ENCODE data around the gene FURIN.

The FURIN gene

GRCh38 chr15:90868261-90868689, at the start of gene FURIN:
FURIN (plus strand) TSS chr15:90868588; CDS start chr15:90875741, 7,153 bp downstream.
- Histone ChIP-seq H3K4me1 (ENCODE audit: insufficient read depth, poor library complexity, severe bottlenecking) (peaks cover 39% of the 10 kb centered on the region), H3K27ac (ENCODE audit: poor library complexity, severe bottlenecking) (peak within 1 kb of the TSS; percentile 84), H3K9me3 (ENCODE audit: severe bottlenecking) (no peaks in the 10 kb centered on the region), H3K4me3 (ENCODE audit: severe bottlenecking) (no peak within 1 kb of the TSS), H3K27me3 (ENCODE audit: insufficient read depth, poor library complexity, severe bottlenecking) (no peaks in the 10 kb centered on the region), H3K36me3 (ENCODE audit: low read depth) (no peaks in the 10 kb centered on the region)
- TF ChIP-seq, protein P1, sequence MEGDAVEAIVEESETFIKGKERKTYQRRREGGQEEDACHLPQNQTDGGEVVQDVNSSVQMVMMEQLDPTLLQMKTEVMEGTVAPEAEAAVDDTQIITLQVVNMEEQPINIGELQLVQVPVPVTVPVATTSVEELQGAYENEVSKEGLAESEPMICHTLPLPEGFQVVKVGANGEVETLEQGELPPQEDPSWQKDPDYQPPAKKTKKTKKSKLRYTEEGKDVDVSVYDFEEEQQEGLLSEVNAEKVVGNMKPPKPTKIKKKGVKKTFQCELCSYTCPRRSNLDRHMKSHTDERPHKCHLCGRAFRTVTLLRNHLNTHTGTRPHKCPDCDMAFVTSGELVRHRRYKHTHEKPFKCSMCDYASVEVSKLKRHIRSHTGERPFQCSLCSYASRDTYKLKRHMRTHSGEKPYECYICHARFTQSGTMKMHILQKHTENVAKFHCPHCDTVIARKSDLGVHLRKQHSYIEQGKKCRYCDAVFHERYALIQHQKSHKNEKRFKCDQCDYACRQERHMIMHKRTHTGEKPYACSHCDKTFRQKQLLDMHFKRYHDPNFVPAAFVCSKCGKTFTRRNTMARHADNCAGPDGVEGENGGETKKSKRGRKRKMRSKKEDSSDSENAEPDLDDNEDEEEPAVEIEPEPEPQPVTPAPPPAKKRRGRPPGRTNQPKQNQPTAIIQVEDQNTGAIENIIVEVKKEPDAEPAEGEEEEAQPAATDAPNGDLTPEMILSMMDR (IDR thresholded peaks at IDR 0.05; ENCODE audit: poor library complexity, severe bottlenecking) = no peak
- no peak for ATAC-seq (ENCODE audit: low read depth)
- DNase-seq (ENCODE audit: low spot score) = no peak

GRCh38 chr15:90819390-90819789, 49.0 kb upstream of the FURIN start:
- DNase-seq (ENCODE audit: low spot score) (no peak), ATAC-seq (ENCODE audit: low read depth) (no peak)
- TF ChIP-seq, protein P1 (IDR thresholded peaks at IDR 0.05; ENCODE audit: poor library complexity, severe bottlenecking) = no peak
- no peaks in the 10 kb centered on the region for H3K4me1 ChIP-seq (ENCODE audit: insufficient read depth, poor library complexity, severe bottlenecking)
- H3K4me3 ChIP-seq (ENCODE audit: severe bottlenecking) = no peak overlapping the region
- H3K36me3 ChIP-seq (ENCODE audit: low read depth) = peaks cover 6% of the 10 kb centered on the region; the same call in 1 of the 2 replicates
- no peaks in the 10 kb centered on the region for H3K27me3 ChIP-seq (ENCODE audit: insufficient read depth, poor library complexity, severe bottlenecking)
- no peak overlapping the region for H3K27ac ChIP-seq (ENCODE audit: poor library complexity, severe bottlenecking)
- no peaks in the 10 kb centered on the region for H3K9me3 ChIP-seq (ENCODE audit: severe bottlenecking)

DNA sequence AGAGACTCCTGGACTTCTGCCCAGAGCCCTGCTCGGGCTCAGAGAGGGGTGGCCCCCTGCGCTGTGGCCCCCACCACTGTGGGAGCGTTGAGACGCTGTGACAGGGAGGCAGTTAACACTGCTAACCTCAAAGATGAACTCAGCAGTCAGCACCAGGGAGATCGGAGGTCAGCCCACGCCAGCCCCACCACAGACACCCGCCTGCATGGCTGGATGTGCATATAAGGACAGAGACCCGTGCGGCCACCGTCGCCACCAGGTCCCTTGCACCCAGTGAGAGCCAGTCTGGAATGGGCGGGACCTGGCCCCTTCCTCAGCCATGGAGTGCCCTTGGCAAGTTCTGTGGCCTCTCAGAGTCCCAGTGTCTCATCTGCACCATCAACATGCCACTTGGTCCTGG, 48.5 kb upstream of the FURIN start:
- Histone ChIP-seq H3K4me3 (ENCODE audit: severe bottlenecking) (no peak overlapping the region), H3K27me3 (ENCODE audit: insufficient read depth, poor library complexity, severe bottlenecking) (no peaks in the 10 kb centered on the region), H3K9me3 (ENCODE audit: severe bottlenecking) (no peaks in the 10 kb centered on the region), H3K36me3 (ENCODE audit: low read depth) (peaks cover 6% of the 10 kb centered on the region; the same call in 1 of the 2 replicates), H3K4me1 (ENCODE audit: insufficient read depth, poor library complexity, severe bottlenecking) (no peaks in the 10 kb centered on the region), H3K27ac (ENCODE audit: poor library complexity, severe bottlenecking) (no peak overlapping the region)
- no peak; the same call in 2 of the 3 replicates for ATAC-seq (ENCODE audit: low read depth)
- DNase-seq (ENCODE audit: low spot score) = no peak
- TF ChIP-seq, protein P1 (IDR thresholded peaks at IDR 0.05; ENCODE audit: poor library complexity, severe bottlenecking) = no peak

GRCh38 chr15:90820481-90820880, 47.9 kb upstream of the FURIN start:
- TF ChIP-seq, protein P1 (IDR thresholded peaks at IDR 0.05; ENCODE audit: poor library complexity, severe bottlenecking) = no peak
- H3K27me3 ChIP-seq (ENCODE audit: insufficient read depth, poor library complexity, severe bottlenecking) = no peaks in the 10 kb centered on the region
- no peak overlapping the region for H3K27ac ChIP-seq (ENCODE audit: poor library complexity, severe bottlenecking)
- H3K36me3 ChIP-seq (ENCODE audit: low read depth) = peaks cover 1% of the 10 kb centered on the region; the same call in 1 of the 2 replicates
- H3K4me1 ChIP-seq (ENCODE audit: insufficient read depth, poor library complexity, severe bottlenecking) = no peaks in the 10 kb centered on the region
- no peak overlapping the region for H3K4me3 ChIP-seq (ENCODE audit: severe bottlenecking)
- DNase-seq (ENCODE audit: low spot score) (no peak), ATAC-seq (ENCODE audit: low read depth) (no peak)
- H3K9me3 ChIP-seq (ENCODE audit: severe bottlenecking) = no peaks in the 10 kb centered on the region

DNA sequence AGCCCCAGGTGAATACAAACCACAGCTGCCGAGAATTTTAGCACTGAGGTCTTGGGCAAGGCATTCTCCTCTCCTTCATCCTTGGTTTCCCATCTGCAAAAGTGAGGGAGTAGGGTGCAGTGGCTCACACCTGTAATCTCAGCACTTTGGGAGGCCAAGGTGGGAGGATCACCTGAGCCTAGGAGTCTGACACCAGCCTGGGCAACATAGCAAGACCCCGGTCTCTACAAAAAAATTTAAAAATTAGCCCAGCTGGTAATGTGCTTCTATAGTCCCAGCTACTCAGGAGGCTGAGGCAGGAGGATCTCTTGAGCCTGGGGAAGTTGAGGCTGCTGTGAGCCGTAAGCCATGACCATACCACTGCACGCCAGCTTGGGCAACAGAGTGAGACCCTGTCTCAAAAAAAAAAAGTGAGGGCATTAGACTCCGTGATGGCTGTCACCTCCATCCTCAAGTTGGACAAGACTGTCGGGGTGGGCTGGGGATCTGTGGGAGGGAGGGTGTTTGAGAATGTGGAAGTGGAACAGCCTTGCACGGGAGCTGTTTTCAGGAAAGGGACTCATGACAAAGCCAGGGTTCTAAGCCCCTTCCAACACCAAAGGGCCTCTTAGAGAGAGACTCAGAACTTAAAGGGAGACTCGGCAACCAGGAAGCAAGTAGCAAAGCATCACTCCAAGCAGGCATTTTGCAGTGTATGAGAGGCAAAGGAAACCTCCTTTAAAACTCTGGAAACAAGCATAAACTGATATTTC, 46.0 kb upstream of the FURIN start:
- DNase-seq (ENCODE audit: low spot score) = no peak

More for the DNA sequence above, 46.0 kb upstream of the FURIN start:
- H3K4me3 ChIP-seq (ENCODE audit: severe bottlenecking) = no peak overlapping the region
- H3K27me3 ChIP-seq (ENCODE audit: insufficient read depth, poor library complexity, severe bottlenecking) = no peaks in the 10 kb centered on the region
- TF ChIP-seq, protein P1 (IDR thresholded peaks at IDR 0.05; ENCODE audit: poor library complexity, severe bottlenecking) = no peak
- no peak overlapping the region for H3K27ac ChIP-seq (ENCODE audit: poor library complexity, severe bottlenecking)
- no peaks in the 10 kb centered on the region for H3K9me3 ChIP-seq (ENCODE audit: severe bottlenecking)
- ATAC-seq (ENCODE audit: low read depth) = no peak
- H3K36me3 ChIP-seq (ENCODE audit: low read depth) = no peaks in the 10 kb centered on the region
- H3K4me1 ChIP-seq (ENCODE audit: insufficient read depth, poor library complexity, severe bottlenecking) = no peaks in the 10 kb centered on the region

Measured in RWPE2 (cell line).